H9 (cell line): ENCODE results near the gene CCDC57. TPM values are rescaled to one million over a fixed set of nuclear protein-coding genes. Genes with fewer than 3 reads are reported as not detected.

ENCODE experiments used
- DNase-seq: peaks from one replicate; pipeline ENCODE4 v3.0.0-alpha.2; 2017
- H2AFZ ChIP-seq: one replicate; pipeline ENCODE4 v1.6.1; 2013; ENCODE audit warnings: mild to moderate bottlenecking, low read length, control low read depth, moderate library complexity
- H2AK5ac ChIP-seq: 2 replicates; pipeline ENCODE4 v1.6.1; 2013; ENCODE audit warnings: low read length, control low read depth, mixed read lengths; ENCODE audit not compliant: insufficient read length
- H2BK120ac ChIP-seq: one replicate; pipeline ENCODE4 v1.6.1; 2013; ENCODE audit warnings: low read depth, mild to moderate bottlenecking, low read length, control low read depth, inconsistent platforms; ENCODE audit not compliant: poor library complexity, severe bottlenecking
- H2BK12ac ChIP-seq: 2 replicates; pipeline ENCODE4 v1.6.1; 2013; ENCODE audit warnings: low read length, control low read depth, mixed read lengths, low read depth; ENCODE audit not compliant: insufficient read length
- H2BK15ac ChIP-seq: 2 replicates; pipeline ENCODE4 v1.6.1; 2013; ENCODE audit warnings: low read depth, low read length, control low read depth
- H2BK20ac ChIP-seq: one replicate; pipeline ENCODE4 v1.6.1; 2013; ENCODE audit warnings: low read depth, mild to moderate bottlenecking, low read length, control low read depth, inconsistent platforms; ENCODE audit not compliant: poor library complexity, severe bottlenecking
- H2BK5ac ChIP-seq: 2 replicates; pipeline ENCODE4 v1.6.1; 2013; ENCODE audit warnings: low read length, control low read depth, mixed read lengths; ENCODE audit not compliant: insufficient read length
- H3K14ac ChIP-seq: 2 replicates; pipeline ENCODE4 v1.6.1; 2013; ENCODE audit warnings: low read length, control low read depth; ENCODE audit not compliant: insufficient read depth
- H3K18ac ChIP-seq: 2 replicates; pipeline ENCODE4 v1.6.1; 2013; ENCODE audit warnings: low read depth, mild to moderate bottlenecking, mixed read lengths, low read length, control low read depth; ENCODE audit not compliant: insufficient read length
- H3K23ac ChIP-seq: 2 replicates; pipeline ENCODE4 v1.6.1; 2013; ENCODE audit warnings: low read length, control low read depth, mixed read lengths, low read depth; ENCODE audit not compliant: insufficient read length
- H3K23me2 ChIP-seq: 2 replicates; pipeline ENCODE4 v1.6.1; 2013; ENCODE audit warnings: low read depth, mild to moderate bottlenecking, mixed read lengths, low read length, control low read depth; ENCODE audit not compliant: insufficient read length, poor library complexity, severe bottlenecking
- H3K27ac ChIP-seq: 2 replicates; pipeline ENCODE4 v1.5.1; 2013; ENCODE audit warnings: low read length, control low read depth, mixed read lengths, low read depth; ENCODE audit not compliant: insufficient read length
- H3K27me3 ChIP-seq: 2 replicates; pipeline ENCODE4 v1.6.1; 2013; ENCODE audit warnings: low read length, control low read depth, inconsistent platforms; ENCODE audit not compliant: insufficient read depth
- H3K4ac ChIP-seq: 2 replicates; pipeline ENCODE4 v1.6.1; 2013; ENCODE audit warnings: low read depth, mild to moderate bottlenecking, control low read depth, inconsistent platforms, low read length, moderate library complexity
- H3K4me1 ChIP-seq: 2 replicates; pipeline ENCODE4 v1.6.1; 2013; ENCODE audit warnings: low read length, control low read depth, inconsistent platforms; ENCODE audit not compliant: insufficient read depth
- H3K4me2 ChIP-seq: 2 replicates; pipeline ENCODE4 v1.6.1; 2013; ENCODE audit warnings: low read length, control low read depth, mixed read lengths; ENCODE audit not compliant: insufficient read length, insufficient read depth
- H3K56ac ChIP-seq: 2 replicates; pipeline ENCODE4 v1.6.1; 2013; ENCODE audit warnings: low read depth, mild to moderate bottlenecking, mixed read lengths, low read length, control low read depth; ENCODE audit not compliant: insufficient read length
- H3K79me1 ChIP-seq: 2 replicates; pipeline ENCODE4 v1.6.1; 2013; ENCODE audit warnings: low read depth, mild to moderate bottlenecking, moderate library complexity, low read length, control low read depth, inconsistent platforms; ENCODE audit not compliant: insufficient read depth, poor library complexity, severe bottlenecking
- H3K79me2 ChIP-seq: 2 replicates; pipeline ENCODE4 v1.6.1; 2013; ENCODE audit warnings: low read length, control low read depth, inconsistent platforms; ENCODE audit not compliant: insufficient read depth
- H3K9ac ChIP-seq: 2 replicates; pipeline ENCODE4 v1.6.1; 2013; ENCODE audit warnings: low read length, control low read depth, mixed read lengths; ENCODE audit not compliant: insufficient read length; ENCODE audit errors: extremely low read depth
- H3K9me3 ChIP-seq: one replicate; pipeline ENCODE4 v1.6.1; 2013; ENCODE audit warnings: low read depth, low read length, inconsistent platforms; ENCODE audit not compliant: control insufficient read depth
- H3T11ph ChIP-seq: one replicate; pipeline ENCODE4 v1.6.1; 2013; ENCODE audit warnings: mild to moderate bottlenecking, low read length, control low read depth, inconsistent platforms
- H4K20me1 ChIP-seq: one replicate; pipeline ENCODE4 v1.6.1; 2013; ENCODE audit not compliant: control insufficient read depth, insufficient read length, insufficient read depth
- H4K5ac ChIP-seq: 2 replicates; pipeline ENCODE4 v1.6.1; 2013; ENCODE audit warnings: low read depth, mild to moderate bottlenecking, mixed read lengths, low read length, control low read depth; ENCODE audit not compliant: insufficient read length
- H4K8ac ChIP-seq: replicated peaks from 2 replicates; pipeline ENCODE4 v1.6.1; 2013; ENCODE audit warnings: low read length, control low read depth, mixed read lengths, low read depth; ENCODE audit not compliant: insufficient read length
- H4K91ac ChIP-seq: 2 replicates; pipeline ENCODE4 v1.6.1; 2013; ENCODE audit warnings: low read depth, mild to moderate bottlenecking, moderate library complexity, mixed read lengths, low read length, control low read depth; ENCODE audit not compliant: insufficient read length
- H3K27ac Mint-ChIP-seq, 3 experiments: 2 replicates in 2 of 3; 3 replicates in 1 of 3; pipeline ENCODE4 v1.8.0; 2020 to 2021; ENCODE audit warnings: mixed read lengths in 3 of 3, mild to moderate bottlenecking in 1 of 3, moderate library complexity in 1 of 3
- H3K27me3 Mint-ChIP-seq: 2 replicates; pipeline ENCODE4 v1.8.0; 2021; ENCODE audit warnings: low read depth, mild to moderate bottlenecking, moderate library complexity, mixed read lengths
- H3K36me3 Mint-ChIP-seq, 3 experiments: 2 replicates in 2 of 3; 3 replicates in 1 of 3; pipeline ENCODE4 v1.8.0; 2020 to 2021; ENCODE audit warnings: low read depth in 3 of 3, mixed read lengths in 3 of 3; ENCODE audit not compliant: insufficient read depth in 1 of 3
- H3K4me1 Mint-ChIP-seq, 2 experiments: 2 replicates each; pipeline ENCODE4 v1.8.0; 2020; ENCODE audit warnings: mixed read lengths in 2 of 2
- H3K4me3 Mint-ChIP-seq, 2 experiments: 2 replicates in 1 of 2; 3 replicates in 1 of 2; pipeline ENCODE4 v1.8.0; 2020 to 2021; ENCODE audit warnings: mild to moderate bottlenecking in 2 of 2, mixed read lengths in 2 of 2, moderate library complexity in 1 of 2
- H3K9me3 Mint-ChIP-seq, 2 experiments: 2 replicates in 1 of 2; 3 replicates in 1 of 2; pipeline ENCODE4 v1.8.0; 2020; ENCODE audit warnings: mild to moderate bottlenecking in 2 of 2, mixed read lengths in 2 of 2, moderate library complexity in 1 of 2
- CTCF ChIP-seq: fragments of 200-600 bp; sonication (generic); conservative IDR thresholded peaks from 3 replicates; pipeline ENCODE4 v1.8.0; 2021; ENCODE audit warnings: antibody characterized with exemption, mild to moderate bottlenecking
- WGBS: extraction: QIAGEN DNeasy Blood & Tissue Kit; methylation state at CpG from one replicate; pipeline ENCODE4 v1.1.7; 2013; ENCODE audit warnings: missing lambda C conversion rate, low lambda C conversion rate, mixed read lengths; ENCODE audit not compliant: insufficient read length; ENCODE audit errors: extremely low coverage; 5-methylcytosine and 5-hydroxymethylcytosine counted together
- total RNA-seq: library from RNA; stranded (reverse); gene quantifications from 2 replicates; pipeline ENCODE4 v1.2.1, GENCODE V29; 2021

Gene CCDC57
- total RNA-seq, 1 experiment from 2014 or later = 11.0 TPM

DNA sequence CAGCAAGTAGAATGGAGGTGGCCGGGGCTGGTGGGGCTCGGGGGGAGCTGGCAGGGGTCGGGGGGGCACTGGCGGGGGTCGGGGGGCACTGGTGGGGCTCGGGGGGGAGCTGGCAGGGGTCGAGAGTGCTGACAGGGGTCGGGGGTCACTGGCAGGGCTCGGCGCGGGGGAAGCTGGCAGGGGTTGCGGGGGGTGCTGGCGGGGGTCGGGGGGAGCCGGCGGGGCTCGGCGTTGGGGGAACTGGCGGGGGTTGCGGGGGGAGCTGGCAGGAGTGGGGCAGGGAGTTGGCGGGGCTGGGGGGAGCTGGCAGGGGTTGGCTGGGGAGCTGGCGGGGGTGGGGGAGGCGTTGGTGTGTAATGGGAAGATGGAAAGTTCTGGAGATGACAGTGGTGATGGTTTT is 25.1 kb downstream of the CCDC57 start:
- H3K79me2 ChIP-seq = no peaks in the 10 kb centered on the region
- no peak for DNase-seq
- no peaks in the 10 kb centered on the region for H3K27me3 ChIP-seq
- no peak overlapping the region for H4K91ac ChIP-seq
- no peak overlapping the region for H2BK20ac ChIP-seq
- H2BK120ac ChIP-seq = no peak overlapping the region
- no peak overlapping the region for H3K56ac ChIP-seq
- H2AFZ ChIP-seq = no peak overlapping the region
- H2AK5ac ChIP-seq = no peak overlapping the region
- no peak overlapping the region for H2BK15ac ChIP-seq
- H4K20me1 ChIP-seq = no peaks in the 10 kb centered on the region
- H3K18ac ChIP-seq = no peak overlapping the region
- no peak overlapping the region for H3K4me2 ChIP-seq
- Mint-ChIP-seq H3K27me3 (peaks cover 35% of the 10 kb centered on the region), H3K36me3 (peaks cover 3 to 9% (median 3%) of the 10 kb centered on the region in 3 experiments; a peak in 5 of 7 replicates), H3K4me1 (no peaks in the 10 kb centered on the region), H3K27ac (no peak overlapping the region), H3K9me3 (no peaks in the 10 kb centered on the region), H3K4me3 (no peak overlapping the region)
- H3K9ac ChIP-seq = no peak overlapping the region
- no peak overlapping the region for H3K4ac ChIP-seq
- no peaks in the 10 kb centered on the region for H3K4me1 ChIP-seq
- H3K27ac ChIP-seq = no peak overlapping the region
- no peaks in the 10 kb centered on the region for H3K9me3 ChIP-seq
- TF ChIP-seq CTCF = no peak
- no peak overlapping the region for H4K5ac ChIP-seq
- H3K23me2 ChIP-seq = no peaks in the 10 kb centered on the region
- no peak overlapping the region for H3K23ac ChIP-seq
- no peaks in the 10 kb centered on the region for H3K79me1 ChIP-seq
- H3K14ac ChIP-seq = no peak overlapping the region
- H2BK12ac ChIP-seq = no peak overlapping the region
- WGBS = no CpG with 5 or more reads among the region's 23 CpGs
- no peak overlapping the region for H2BK5ac ChIP-seq
- H4K8ac ChIP-seq = no peak overlapping the region
- H3T11ph ChIP-seq = no peak overlapping the region
